Stimulated activated CD8-positive, alpha-beta memory T cell treated with anti-CD3 and anti-CD28 coated beads, Interleukin-12 subunit alpha, Interleukin-12 subunit beta, amount 100 ng/mL, for 24 hours (primary cell): ENCODE data around the gene SSR4.

ENCODE experiments used
- DNase-seq: peaks from one replicate; pipeline ENCODE4 v3.0.0-alpha.2; 2020; ENCODE audit errors: extremely low read depth

SSR4 gene

GRCh38 chrX:153769158-153769864 lies 25.2 kb upstream of the SSR4 start:
- DNase-seq, result no peak

GRCh38 chrX:153769865-153770600 lies 24.4 kb upstream of the SSR4 start:
- DNase-seq, result no peak

GRCh38 chrX:153770601-153771414 lies 23.7 kb upstream of the SSR4 start:
- DNase-seq, result no peak

DNA sequence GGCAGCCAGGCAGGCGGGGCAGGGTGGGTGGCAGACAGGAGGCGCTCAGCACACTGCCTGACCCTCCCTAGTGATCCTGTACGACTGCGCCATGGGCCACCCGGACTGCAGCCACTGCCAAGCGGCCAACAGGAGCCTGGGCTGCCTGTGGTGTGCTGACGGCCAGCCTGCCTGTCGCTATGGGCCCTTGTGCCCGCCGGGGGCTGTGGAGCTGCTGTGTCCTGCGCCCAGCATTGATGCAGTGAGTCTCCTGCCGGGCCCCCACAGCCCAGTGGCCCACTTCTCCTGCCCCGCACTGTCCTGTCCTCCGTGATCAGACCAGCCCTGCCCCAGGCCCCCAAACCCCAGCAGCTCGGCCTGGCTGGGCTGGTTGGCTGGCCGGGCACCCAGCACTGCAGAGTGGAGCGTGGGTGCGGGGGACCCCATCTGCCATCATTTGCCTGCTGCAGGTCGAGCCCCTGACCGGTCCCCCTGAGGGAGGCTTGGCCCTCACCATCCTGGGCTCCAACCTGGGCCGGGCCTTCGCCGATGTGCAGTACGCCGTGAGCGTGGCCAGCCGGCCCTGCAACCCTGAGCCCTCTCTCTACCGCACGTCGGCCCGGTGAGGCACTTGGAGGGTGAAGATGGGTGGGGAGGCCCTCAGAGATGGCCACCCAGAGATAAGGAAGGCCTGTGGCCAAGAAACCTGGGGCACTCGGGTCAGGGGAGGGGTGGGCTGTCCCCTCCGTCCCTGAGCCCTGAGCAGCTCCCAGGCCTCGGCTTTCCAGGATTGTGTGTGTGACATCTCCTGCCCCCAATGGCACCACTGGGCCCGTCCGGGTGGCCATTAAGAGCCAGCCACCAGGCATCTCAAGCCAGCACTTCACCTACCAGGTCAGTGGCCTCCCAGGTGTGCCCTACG lies 22.8 kb upstream of the SSR4 start:
- DNase-seq, result no peak

- DNase-seq, result no peak
These were observed 21.9 kb upstream of the SSR4 start for GRCh38 chrX:153772316-153773217.

DNA sequence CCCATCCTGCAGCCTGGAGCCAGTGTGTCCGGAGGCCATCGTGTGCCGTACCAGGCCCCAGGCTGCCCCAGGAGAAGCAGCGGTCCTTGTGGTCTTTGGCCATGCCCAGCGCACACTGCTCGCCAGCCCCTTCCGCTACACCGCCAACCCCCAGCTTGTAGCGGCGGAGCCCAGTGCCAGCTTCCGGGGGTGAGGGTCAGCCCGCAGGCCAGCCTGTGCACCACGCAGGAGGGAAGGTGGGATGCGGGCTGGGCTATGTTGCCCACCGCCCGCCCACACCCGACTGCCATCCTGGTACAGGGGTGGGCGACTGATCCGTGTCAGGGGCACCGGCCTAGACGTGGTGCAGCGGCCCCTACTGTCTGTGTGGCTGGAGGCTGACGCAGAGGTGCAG lies 21.3 kb upstream of the SSR4 start:
- DNase-seq, result no peak

DNA sequence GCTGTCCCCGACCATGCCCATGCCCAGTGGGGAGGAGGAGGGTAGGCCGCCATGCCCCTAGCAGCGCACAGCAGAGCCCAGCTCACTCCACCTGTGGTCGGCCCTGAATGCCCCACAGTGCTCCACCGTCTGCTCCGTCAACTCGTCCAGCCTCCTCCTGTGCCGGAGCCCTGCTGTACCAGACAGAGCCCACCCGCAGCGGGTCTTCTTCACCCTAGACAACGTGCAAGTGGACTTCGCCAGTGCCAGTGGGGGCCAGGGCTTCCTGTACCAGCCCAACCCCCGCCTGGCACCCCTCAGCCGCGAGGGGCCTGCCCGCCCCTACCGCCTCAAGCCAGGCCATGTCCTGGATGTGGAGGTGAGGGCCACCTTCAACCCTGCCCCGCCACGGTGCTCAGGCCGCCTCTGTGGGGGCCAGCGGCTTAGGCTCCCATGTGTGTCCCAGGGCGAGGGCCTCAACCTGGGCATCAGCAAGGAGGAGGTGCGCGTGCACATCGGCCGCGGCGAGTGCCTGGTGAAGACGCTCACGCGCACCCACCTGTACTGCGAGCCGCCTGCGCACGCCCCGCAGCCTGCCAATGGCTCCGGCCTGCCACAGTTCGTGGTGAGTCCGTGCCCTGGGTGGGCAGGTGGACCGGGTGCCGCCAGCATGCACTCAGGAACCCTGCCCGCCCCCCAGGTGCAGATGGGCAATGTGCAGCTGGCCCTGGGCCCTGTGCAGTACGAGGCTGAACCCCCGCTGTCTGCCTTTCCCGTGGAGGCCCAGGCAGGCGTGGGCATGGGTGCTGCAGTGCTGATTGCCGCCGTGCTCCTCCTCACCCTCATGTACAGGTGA lies 20.5 kb upstream of the SSR4 start:
- no peak for DNase-seq

- DNase-seq, result no peak
These were observed 19.7 kb upstream of the SSR4 start for GRCh38 chrX:153774576-153775292.

DNA sequence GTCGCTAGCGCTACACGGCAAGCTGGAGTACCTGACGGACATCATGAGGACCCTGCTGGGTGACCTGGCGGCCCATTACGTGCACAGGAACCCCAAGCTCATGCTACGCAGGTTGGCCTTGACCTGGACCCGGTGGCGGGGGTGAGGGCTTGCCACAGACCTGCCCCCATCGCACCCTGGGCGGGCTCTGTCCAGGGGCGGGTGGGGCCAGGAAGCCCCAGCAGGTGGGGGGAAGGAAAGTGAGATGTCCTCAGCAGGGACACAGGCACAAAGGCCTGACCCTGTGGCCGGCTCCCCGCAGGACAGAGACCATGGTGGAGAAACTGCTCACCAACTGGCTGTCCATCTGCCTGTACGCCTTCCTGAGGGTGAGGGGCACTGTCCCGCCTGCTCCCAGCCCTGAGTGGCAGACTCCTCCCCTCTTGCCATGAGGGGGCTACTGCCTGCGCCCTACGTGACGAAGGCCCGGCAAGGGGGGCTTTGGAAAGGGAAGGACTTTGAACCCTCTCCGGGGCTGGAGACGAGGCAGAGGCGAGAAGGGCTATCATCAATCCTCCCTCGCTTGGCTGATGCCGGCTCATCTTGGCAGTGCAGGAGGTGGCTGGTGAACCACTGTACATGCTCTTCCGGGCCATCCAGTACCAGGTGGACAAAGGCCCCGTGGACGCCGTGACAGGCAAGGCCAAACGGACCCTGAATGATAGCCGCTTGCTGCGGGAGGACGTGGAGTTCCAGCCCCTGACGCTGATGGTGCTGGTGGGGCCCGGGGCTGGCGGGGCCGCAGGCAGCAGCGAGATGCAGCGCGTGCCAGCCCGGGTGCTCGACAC lies 19.0 kb upstream of the SSR4 start:
- no peak for DNase-seq

GRCh38 chrX:153776120-153776599 lies 18.3 kb upstream of the SSR4 start:
- DNase-seq, result no peak

DNA sequence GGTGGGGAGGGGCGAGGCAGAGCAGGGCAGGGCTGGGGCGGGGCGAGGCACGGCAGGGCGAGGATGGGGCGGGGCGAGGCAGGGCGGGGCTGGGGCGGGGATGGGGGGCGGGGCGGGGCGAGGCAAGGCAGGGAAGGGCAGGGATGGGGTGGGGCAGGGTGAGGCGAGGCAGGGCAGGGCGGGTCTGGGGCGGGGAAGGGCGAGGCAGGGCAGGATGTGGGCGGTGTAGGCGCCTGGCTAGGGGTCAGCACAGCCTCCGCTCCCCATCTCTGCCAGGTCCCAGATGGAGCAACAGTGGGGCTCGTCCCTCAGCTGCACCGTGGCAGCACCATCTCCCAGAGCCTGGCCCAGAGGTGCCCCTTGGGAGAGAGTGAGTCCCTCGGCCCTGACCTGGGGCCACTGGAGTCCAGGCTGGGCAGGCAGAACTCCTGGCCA lies 17.8 kb upstream of the SSR4 start:
- DNase-seq, result no peak

GRCh38 chrX:153777261-153778090 lies 17.0 kb upstream of the SSR4 start:
- no peak for DNase-seq

DNA sequence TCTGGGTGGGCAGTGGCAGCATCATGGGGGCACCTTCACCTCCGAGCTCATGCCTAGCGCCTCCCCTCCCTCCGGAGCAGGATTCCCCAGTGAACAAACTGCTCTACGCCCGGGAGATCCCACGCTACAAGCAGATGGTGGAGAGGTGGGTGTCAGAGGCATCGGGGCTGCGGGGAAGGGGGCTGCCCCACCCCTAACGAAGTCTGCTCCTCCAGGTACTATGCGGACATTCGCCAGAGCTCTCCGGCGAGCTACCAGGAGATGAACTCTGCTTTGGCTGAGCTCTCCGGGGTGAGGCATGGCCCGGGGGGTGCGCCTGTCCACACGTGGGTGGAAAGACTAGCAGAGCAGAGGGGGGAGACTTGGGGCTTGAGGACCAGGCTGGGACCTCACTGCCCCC lies 16.3 kb upstream of the SSR4 start:
- DNase-seq, result no peak

GRCh38 chrX:153778684-153779101 lies 15.8 kb upstream of the SSR4 start:
- DNase-seq, result no peak

DNA sequence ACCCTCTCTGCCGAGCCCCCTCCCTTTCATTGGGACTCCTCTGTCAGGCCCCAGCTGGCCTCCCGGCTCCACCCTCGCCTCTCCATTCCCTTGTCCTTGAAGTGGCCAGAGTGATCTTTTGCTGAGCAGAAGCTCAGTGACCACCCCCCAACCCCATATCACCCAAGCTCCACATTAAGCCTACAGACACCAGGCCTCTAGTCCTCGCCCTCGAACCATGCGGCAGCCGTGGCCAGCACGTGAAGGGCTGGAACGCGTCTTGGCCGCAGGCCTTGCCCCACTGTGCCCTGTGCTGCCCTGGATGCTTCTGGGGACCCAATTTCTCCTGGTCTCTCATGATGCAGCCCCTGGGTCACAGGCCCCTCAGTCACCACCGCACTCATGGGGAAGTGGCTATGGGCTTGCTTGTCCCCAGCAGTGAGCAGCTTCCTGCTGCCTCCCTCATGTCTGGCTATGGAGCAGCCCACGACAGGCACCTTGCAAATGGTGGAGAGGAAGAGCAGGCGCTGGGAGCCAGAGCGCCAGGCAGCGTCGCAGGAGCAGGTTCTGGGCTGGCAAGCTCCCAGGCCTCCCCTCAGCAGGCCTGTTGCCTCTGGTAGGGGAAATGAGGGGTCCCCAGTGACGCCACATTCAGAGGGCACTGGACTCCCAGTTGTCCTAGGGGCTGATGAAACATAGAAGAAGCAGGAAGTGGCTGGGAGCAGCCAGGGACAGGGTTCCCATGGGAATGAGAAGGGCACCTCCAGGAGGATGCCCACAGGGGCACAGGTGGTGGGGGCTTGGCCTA lies 14.4 kb upstream of the SSR4 start:
- no peak for DNase-seq
